ENCODE results near the gene EXOC1. TPM values are rescaled to one million over a fixed set of nuclear protein-coding genes. Genes with fewer than 3 reads are reported as not detected.

The EXOC1 gene
- total RNA-seq, 1 experiment from 2014 or later, result 21.2 TPM

DNA sequence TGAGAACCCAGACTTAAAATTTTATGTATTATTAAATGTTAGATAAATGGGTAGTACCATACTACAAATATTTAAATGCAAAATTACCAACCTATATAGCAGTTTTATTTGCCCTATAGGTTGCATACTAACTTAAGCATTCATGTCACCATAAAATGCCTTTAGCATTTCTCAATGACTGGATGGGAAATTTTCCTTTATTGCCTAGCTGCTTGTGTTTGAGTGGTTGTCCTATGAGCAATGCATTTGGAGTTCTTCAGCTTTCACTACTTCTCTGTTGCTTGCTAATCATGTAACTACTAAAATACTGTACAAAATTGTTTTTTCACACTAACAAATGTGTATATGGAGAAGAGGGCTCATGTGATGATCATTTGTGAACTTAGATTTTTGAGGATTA is 51.1 kb downstream of the EXOC1 start:
- Mint-ChIP-seq H3K4me1 (no peaks in the 10 kb centered on the region), H3K27ac (no peak overlapping the region), H3K36me3 (ENCODE audit: insufficient read depth in 1 of 3, low read depth in 3 of 3) (peaks cover 0 to 15% (median 9%) of the 10 kb centered on the region in 3 experiments; a peak in 4 of 7 replicates), H3K9me3 (no peaks in the 10 kb centered on the region), H3K27me3 (ENCODE audit: low read depth) (no peaks in the 10 kb centered on the region), H3K4me3 (no peak overlapping the region)
- Histone ChIP-seq H2BK12ac (ENCODE audit: insufficient read length, low read depth, low read length) (no peak overlapping the region), H3K79me2 (ENCODE audit: insufficient read depth, low read length) (no peaks in the 10 kb centered on the region), H2AFZ (ENCODE audit: low read length) (no peak overlapping the region), H2BK15ac (ENCODE audit: low read depth, low read length) (no peak overlapping the region), H2BK120ac (ENCODE audit: low read depth, low read length, poor library complexity, severe bottlenecking) (no peak overlapping the region), H2BK5ac (ENCODE audit: insufficient read length, low read length) (no peak overlapping the region), H3K27ac (ENCODE audit: insufficient read length, low read depth, low read length) (no peak overlapping the region), H2BK20ac (ENCODE audit: low read depth, low read length, poor library complexity, severe bottlenecking) (no peak overlapping the region), H4K5ac (ENCODE audit: insufficient read length, low read depth, low read length) (no peak overlapping the region), H3K14ac (ENCODE audit: insufficient read depth, low read length) (no peak overlapping the region), H3K23me2 (ENCODE audit: insufficient read length, low read depth, low read length, poor library complexity, severe bottlenecking) (no peaks in the 10 kb centered on the region), H4K20me1 (ENCODE audit: control insufficient read depth, insufficient read depth, insufficient read length) (no peaks in the 10 kb centered on the region), H4K8ac (replicated peaks; ENCODE audit: insufficient read length, low read depth, low read length) (no peak overlapping the region), H3K9ac (ENCODE audit: extremely low read depth, insufficient read length, low read length) (no peak overlapping the region), H3K4me1 (ENCODE audit: insufficient read depth, low read length) (no peaks in the 10 kb centered on the region), H2AK5ac (ENCODE audit: insufficient read length, low read length) (no peak overlapping the region), H3K56ac (ENCODE audit: insufficient read length, low read depth, low read length) (no peak overlapping the region), H4K91ac (ENCODE audit: insufficient read length, low read depth, low read length) (no peak overlapping the region), H3T11ph (ENCODE audit: low read length) (no peak overlapping the region), H3K9me3 (ENCODE audit: control insufficient read depth, low read depth, low read length) (no peaks in the 10 kb centered on the region), H3K79me1 (ENCODE audit: insufficient read depth, low read depth, low read length, poor library complexity, severe bottlenecking) (no peaks in the 10 kb centered on the region), H3K18ac (ENCODE audit: insufficient read length, low read depth, low read length) (no peak overlapping the region), H3K4me2 (ENCODE audit: insufficient read depth, insufficient read length, low read length) (no peak overlapping the region), H3K4ac (ENCODE audit: low read depth, low read length) (no peak overlapping the region), H3K23ac (ENCODE audit: insufficient read length, low read depth, low read length) (no peak overlapping the region), H3K27me3 (ENCODE audit: insufficient read depth, low read length) (no peaks in the 10 kb centered on the region)
- no peak for DNase-seq
- TF ChIP-seq, protein P1, sequence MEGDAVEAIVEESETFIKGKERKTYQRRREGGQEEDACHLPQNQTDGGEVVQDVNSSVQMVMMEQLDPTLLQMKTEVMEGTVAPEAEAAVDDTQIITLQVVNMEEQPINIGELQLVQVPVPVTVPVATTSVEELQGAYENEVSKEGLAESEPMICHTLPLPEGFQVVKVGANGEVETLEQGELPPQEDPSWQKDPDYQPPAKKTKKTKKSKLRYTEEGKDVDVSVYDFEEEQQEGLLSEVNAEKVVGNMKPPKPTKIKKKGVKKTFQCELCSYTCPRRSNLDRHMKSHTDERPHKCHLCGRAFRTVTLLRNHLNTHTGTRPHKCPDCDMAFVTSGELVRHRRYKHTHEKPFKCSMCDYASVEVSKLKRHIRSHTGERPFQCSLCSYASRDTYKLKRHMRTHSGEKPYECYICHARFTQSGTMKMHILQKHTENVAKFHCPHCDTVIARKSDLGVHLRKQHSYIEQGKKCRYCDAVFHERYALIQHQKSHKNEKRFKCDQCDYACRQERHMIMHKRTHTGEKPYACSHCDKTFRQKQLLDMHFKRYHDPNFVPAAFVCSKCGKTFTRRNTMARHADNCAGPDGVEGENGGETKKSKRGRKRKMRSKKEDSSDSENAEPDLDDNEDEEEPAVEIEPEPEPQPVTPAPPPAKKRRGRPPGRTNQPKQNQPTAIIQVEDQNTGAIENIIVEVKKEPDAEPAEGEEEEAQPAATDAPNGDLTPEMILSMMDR (conservative IDR thresholded peaks at IDR 0.05), result no peak
